ENCODE data around the gene RNF130. TPM values are rescaled to one million over a fixed set of nuclear protein-coding genes. Genes with fewer than 3 reads are reported as not detected.
A peak's percentile ranks its signal among the peaks of the same experiment; 100 is the strongest.

RNF130 gene
- total RNA-seq, 1 donor from 2014 or later, result 118 TPM

DNA sequence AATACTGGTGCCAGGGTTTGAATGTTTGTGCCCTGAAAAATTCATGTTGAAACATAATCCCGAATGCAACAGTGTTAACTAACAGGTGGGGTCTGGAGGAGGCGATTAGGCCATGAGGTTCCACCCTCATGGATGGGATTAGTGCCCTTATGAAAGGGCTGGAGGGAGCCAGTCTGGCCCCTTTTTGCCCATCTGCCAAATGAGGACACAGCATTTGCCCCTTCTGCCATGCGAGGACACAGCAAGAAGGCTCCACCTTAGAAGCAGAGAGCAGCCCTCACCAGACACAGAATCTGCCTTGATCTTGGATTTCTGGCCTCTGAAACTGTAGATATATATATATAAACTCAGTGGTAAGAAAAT lies 32.6 kb upstream of the RNF130 start:
- DNase-seq (ENCODE audit: low spot score), result no peak
- ATAC-seq, result no peak
- intact Hi-C loops (cut with DNase I), result no loop called here

DNA sequence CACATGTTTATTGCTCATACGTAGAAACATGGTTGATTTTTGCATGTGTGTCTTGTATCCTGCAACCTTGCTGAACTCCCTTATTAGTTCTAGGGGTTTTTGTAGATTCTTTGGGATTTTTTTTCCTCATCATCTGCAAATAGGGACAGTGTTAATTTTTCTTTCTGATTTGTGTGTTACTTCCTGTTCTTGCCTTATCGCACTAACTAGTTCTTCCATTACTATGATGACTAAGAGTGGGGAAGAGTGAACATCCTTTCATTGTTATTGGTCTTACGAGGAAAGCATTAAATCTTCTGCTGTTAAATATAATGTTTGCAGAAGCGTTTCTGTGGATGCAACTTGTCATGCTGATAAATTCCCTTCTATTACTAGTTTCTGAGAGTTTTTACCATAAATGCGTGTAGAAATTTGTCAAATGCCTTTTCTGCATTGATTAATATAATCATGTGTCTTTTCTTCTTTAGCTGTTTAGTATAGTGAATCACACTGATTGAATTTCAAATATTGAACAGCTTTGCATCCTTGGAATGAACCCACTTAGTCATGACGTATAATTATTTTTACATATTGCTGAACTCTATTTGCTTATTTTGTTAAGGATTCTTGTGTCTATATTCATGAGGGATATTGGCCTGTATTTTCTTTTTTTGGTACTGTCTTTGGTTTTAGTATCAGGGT lies 32.1 kb upstream of the RNF130 start:
- ATAC-seq, result no peak
- intact Hi-C loops (cut with DNase I), result no loop called here
- DNase-seq (ENCODE audit: low spot score), result no peak

DNA sequence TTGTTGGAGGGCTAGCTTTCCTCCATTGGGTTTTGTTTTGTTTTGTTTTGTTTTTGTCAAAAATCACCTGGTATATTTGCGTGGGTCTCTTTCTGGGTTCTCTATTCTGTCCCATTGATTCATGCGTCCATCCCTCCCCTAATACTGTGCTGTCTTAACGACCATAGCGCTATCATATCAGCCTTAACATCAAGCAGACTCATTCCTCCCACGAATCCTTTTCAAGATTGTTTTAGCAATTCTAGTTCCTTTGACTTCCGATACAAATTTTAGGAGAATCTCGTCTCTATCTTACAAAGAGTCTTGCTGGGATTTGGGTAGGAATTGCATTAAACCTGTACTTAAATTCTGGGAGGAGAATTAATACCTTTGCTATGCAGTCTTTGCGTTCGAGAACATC lies 31.1 kb upstream of the RNF130 start:
- no peak for DNase-seq (ENCODE audit: low spot score)
- intact Hi-C loops (cut with DNase I), result no loop called here
- no peak for ATAC-seq

GRCh38 chr5:180101451-180102105 lies 30.0 kb upstream of the RNF130 start:
- DNase-seq (ENCODE audit: low spot score) (peak; percentile 46), ATAC-seq (no peak)
- intact Hi-C loops (cut with DNase I), result no loop called here

- intact Hi-C loops (cut with DNase I), result no loop called here
- DNase-seq (ENCODE audit: low spot score), result peak; percentile 54
- no peak for ATAC-seq
Observed at GRCh38 chr5:180100621-180101450, 29.3 kb upstream of the RNF130 start.

DNA sequence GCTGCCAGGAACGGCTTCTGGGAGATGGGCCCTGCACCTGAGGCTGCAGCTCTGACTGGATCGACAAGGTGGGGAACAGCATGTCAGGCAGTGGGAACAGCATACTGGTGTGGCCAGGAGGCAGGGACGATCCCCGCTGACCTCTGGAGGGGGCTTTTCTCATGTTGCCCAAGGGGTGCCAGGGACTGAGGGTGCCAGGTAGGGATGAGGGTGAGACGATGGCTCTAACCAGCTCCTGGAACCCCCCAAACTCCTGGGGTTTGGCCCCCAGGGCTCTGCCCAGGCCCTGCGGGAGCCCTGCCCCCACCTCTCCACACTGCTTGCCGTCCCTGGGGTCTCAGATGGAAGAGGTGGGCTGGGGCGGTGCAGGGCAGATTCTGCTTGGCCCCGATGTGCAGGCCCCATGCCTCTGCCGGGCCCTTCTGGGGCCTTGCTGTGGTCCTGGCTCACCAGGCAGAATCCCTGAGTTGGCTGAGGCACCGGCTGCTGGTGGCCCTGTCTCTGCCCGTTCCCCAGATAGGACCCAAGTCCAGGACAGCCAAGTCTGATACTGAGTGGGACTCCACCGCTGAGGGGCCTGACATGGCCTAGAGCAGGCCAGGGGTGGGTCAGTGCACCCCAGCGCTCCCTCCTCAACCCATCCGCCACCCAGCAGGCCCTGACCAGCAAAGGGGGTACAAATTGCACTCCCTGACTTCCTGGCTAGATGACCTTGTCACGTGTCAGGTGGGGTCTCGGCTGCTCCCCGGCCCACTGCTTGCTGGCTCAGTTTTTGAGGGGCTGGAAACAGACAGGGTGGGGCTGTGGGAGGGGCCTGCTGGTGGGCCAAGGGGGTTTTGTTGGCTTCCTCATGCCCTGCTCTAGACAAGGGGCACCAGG lies 28.4 kb upstream of the RNF130 start:
- DNase-seq (ENCODE audit: low spot score) (peak; percentile 47), ATAC-seq (peak; percentile 15)
- intact Hi-C loops (cut with DNase I), result no loop called here

DNA sequence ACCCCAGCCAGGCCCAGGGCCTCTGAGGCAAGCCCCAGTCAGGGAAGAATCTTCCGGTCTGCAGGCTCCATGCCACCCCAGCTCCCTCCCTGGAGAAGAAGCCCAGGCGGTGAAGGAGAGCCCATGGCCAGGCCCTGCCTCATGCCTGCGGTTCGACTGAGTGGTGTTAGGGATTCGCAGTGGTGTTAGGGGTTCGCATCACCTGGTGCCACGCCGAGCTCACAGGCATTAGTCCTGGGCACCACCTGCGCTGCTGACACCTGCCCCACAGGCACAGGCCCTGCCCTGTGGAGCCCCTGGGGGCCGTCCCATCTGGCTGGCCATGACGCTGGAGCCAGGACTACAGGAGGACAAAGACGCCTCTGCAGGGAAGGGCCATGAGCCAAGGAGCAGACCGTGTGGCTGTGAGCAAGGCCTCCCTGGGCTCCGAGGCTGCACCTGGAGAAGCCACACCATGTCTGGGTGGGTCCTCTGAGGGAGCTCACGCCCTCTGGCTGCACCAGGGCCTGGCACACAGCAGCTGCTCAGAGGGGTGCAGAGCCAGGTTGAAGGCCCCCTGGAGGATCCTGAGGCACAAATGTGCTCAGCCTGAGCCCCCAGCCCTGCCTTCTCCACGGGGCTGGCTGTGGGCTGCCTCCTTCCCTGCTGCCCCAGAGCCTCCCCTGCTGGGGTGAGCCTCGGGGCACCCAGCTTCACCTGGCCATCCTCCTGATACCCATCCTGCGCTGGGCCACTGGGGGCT lies 27.6 kb upstream of the RNF130 start:
- intact Hi-C loops (cut with DNase I), result no loop called here
- ATAC-seq (no peak), DNase-seq (ENCODE audit: low spot score) (peak; percentile 49)

DNA sequence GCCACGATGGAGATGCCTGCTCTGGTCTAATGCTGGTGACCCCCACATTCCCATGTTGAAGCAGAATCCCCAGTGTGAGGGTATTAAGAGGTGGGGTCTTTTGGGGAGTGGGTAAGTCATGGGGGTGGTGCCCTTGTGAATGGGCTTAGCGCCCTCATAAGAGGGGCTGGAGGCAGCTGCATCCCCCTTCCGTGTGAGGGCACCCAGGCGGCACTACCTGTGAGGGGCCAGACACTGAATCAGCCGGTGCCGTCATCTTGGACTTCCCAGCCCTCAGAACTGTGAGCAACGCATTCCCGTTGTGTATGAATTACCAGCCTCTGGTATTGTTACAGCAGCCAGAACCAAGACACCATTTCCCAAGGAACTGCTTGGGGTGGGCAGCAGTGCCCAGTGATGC lies 27.0 kb upstream of the RNF130 start:
- peak; percentile 43 for DNase-seq (ENCODE audit: low spot score)

GRCh38 chr5:180097926-180098325 lies 26.4 kb upstream of the RNF130 start:
- intact Hi-C loops (cut with DNase I), result no loop called here
- DNase-seq (ENCODE audit: low spot score) (peak; percentile 39), ATAC-seq (no peak)

More for the DNA sequence above, 27.0 kb upstream of the RNF130 start:
- intact Hi-C loops (cut with DNase I), result no loop called here
- no peak for ATAC-seq

DNA sequence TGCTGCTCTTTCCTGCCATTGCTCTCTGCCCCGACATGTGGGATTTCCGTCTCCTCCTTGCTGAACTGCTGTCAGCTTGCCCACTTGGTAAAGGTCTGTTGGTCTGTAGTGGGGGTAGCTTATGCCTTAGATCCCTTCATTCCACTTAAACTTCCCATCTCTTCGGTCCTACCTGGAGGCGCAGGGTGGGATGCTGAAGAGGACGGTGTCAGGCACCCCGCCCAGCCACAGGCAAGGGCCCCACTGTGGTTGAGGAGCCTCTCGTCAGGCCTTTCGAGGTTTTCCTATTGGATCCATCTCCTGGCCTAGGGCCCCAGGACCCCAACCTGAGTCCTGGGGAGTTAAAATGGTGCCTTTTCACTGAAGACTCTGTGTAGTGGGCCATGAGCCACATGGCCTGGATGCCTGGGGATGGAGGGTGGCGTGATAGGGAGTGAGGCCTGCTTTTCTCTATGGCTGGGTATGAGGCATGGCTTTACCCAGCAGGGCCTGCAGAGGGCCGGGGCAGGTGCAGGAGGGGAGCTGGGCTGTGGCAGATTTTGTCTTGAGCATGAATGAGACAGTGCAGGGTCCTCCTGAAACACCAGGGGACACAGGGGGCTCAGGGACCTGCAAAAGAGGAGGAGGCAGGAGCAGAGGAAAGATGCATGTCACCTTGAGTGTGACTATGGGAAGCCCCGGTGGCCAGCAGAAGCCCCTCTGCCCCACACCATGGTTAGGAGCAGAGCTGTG lies 25.8 kb upstream of the RNF130 start:
- DNase-seq (ENCODE audit: low spot score), result peak; percentile 54
- intact Hi-C loops (cut with DNase I), result no loop called here

GRCh38 chr5:180096616-180097015 lies 25.1 kb upstream of the RNF130 start:
- DNase-seq (ENCODE audit: low spot score), result peak; percentile 39
- no peak for ATAC-seq
- intact Hi-C loops (cut with DNase I), result no loop called here

More for the DNA sequence above, 25.8 kb upstream of the RNF130 start:
- no peak for ATAC-seq

DNA sequence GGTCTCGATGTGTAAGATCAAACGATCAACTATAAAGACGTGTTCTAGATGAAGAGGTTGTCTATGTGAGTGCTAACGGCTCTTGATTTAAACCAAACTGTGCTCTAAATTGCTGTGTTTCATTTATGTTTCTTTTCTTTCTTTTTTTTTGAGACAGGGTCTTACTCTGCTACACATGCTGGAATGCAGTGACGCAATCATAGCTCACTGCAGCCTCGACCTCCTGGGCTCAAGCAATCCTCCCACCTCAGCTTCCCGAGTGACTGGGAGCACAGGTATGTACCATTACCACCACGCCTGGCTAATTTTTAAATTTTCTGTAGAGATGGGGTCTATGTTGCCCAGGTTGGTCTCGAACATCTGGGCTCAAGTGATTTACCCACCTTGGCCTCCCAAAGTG lies 24.0 kb upstream of the RNF130 start:
- intact Hi-C loops (cut with DNase I), result no loop called here
- ATAC-seq (no peak), DNase-seq (ENCODE audit: low spot score) (no peak)

GRCh38 chr5:180093651-180094382 lies 22.3 kb upstream of the RNF130 start:
- ATAC-seq (peak; percentile 36), DNase-seq (ENCODE audit: low spot score) (peak; percentile 56)
- intact Hi-C loops (cut with DNase I), result no loop called here

GRCh38 chr5:180093241-180093640 lies 21.7 kb upstream of the RNF130 start:
- DNase-seq (ENCODE audit: low spot score) (peak; percentile 38), ATAC-seq (no peak)
- intact Hi-C loops (cut with DNase I), result no loop called here

DNA sequence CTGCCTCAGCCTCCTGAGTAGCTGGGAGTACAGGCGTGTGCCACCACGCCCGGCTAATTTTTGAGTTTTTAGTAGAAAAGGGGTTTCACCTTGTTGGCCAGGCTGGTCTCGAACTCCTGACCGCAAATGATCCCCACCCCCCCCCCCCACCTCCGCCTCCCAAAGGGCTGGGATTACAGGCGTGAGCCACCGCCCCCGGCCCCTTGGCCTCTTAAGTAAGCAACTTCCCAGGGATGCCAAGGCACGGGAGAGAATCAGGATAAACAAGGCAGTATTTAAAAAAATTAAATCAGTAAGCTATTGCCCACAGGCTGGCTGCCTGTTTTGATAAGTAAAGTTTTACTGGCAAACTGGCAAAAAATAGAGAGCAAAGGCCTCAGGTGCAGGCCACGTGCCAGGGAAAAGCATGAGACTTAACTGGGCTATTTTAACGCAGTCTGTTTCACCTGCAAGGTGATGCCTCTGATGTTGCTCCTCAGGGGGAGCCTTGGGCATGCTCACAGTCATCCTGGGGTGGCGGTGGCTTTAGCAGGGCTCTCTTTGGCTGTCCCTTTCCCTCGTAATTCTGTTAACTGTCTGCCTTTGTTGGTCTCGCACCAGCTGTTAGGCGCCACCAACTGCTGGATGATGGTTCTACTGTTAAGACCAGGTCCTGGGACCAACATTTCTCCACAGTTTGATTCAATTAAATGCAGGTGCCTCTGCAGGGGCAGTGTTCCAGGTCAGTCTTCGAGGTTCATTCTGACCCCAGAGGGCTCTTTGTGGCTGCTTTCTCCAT lies 19.4 kb upstream of the RNF130 start:
- DNase-seq (ENCODE audit: low spot score) (peak; percentile 62), ATAC-seq (peak; percentile 58)
- intact Hi-C loops (cut with DNase I), result no loop called here

GRCh38 chr5:180090098-180090768 lies 18.7 kb upstream of the RNF130 start:
- DNase-seq (ENCODE audit: low spot score), result peak; percentile 90
- peak; percentile 93 for ATAC-seq
- intact Hi-C loops (cut with DNase I), result no loop called here

All from sciatic nerve (tissue), 2 donors.